Fibroblast of peridontal ligament (primary cell): Measurements from ENCODE around the gene BRD9.

Experiments
- DNase-seq: peaks from one replicate; pipeline ENCODE4 v3.0.0-alpha.2; 2010; ENCODE audit errors: extremely low read depth

Gene BRD9

GRCh38 chr5:878125-878524, 14.5 kb downstream of the BRD9 start:
- DNase-seq, result no peak

GRCh38 chr5:876398-877365, 15.9 kb downstream of the BRD9 start:
- DNase-seq, result no peak

GRCh38 chr5:875931-876330, 16.7 kb downstream of the BRD9 start:
- no peak for DNase-seq

- no peak for DNase-seq
These were observed 19.3 kb downstream of the BRD9 start for GRCh38 chr5:873328-873727.

DNA sequence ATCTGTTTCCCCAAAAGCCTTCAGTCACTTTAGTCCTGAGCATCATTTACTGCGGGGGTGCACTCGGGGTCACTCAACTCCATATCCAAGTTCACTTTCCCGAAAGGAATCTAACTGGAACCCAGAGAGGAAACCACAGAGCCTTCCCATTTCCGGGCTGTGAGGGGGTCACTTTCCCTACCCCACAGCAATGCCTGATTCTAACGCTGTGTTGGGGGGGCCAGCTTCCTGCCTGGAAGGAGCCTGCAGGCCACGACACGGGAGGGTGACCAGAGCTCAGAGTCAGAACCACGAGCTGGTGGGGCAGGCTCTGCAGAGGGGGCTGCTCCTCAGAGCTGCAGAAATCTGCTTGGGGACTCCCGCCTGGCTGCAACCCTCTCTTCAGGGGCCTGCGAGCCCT, 20.3 kb downstream of the BRD9 start:
- DNase-seq, result no peak

DNA sequence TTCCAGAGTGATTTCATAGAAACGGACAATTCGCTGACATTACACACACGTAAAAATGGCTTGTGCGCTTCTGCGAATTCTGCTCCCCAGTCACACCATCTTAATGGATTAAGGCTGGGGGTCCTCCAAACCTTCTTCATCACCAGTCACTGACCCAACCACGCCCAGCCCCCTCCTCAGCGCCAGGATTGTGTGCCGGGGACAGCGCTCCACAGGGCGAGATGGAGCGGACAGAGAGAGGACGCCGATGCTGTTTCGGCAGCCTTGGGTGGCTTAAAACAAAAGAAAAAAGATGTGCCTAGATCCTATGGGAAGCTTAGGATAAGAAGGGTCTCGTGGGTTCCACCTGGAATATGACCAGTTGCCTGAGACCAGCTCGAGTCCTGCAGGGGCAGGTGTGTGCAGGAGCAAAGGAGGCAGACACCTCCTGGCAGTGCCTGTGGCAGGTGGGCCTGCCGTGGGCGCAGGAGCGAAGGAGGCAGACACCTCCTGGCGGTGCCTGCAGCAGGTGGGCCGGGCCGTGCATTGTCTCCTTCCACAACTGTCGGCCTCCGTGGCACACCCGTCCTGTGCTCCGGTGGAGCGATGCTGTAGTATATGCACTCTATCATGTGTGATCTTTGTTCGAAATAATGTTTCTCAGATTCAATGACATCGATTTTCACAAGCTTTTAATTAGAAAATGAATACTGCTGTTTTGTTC, 20.9 kb downstream of the BRD9 start:
- DNase-seq, result no peak

GRCh38 chr5:870956-871355, 21.6 kb downstream of the BRD9 start:
- DNase-seq, result no peak

GRCh38 chr5:868428-869135, 24.0 kb downstream of the BRD9 start:
- DNase-seq, result no peak

DNA sequence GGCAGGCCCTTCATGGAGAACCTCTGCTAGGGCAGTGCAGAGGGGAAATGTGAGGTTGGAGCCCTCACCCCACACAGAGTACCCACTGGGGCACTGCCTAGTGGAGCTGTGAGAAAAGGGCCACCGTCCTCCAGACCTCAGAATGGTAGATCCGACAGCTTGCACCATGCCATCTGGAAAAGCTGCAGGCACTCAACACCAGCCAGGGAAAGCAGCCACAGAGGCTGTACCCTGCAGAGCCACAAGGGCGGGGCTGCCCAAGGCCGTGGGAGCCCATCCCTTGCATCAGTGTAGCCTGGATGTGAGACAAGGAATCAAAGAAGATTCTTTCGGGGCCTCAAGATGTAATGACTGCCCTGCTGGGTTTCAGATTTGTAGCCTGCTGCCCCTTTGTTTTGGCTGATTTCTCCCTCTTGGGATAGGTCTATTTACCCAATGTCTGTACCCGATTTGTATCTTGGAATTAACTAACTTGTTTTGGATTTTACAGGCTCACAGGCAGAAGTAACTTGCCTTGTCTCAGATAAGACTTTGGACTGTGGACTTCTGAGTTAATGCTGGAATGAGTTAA, 25.2 kb downstream of the BRD9 start:
- no peak for DNase-seq

DNA sequence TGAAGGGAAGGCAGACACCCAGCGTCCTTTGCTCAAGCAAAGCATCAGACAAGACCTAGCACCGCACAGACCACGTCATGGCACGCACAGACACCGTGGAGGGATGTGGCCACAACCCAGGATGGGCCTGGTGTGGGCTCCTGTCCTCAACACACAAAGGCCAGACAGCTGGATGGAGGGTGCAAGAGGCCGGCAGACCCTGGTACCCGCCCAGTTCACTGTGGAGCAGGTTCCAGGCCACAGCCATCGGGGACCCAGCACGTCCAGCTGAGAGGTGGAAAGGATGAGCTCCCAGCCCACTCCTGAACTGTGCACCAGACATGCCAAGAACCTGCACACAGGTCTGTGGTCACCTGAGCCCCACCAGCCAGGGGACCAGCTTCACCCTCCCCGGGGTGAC, 26.8 kb downstream of the BRD9 start:
- DNase-seq, result no peak

DNA sequence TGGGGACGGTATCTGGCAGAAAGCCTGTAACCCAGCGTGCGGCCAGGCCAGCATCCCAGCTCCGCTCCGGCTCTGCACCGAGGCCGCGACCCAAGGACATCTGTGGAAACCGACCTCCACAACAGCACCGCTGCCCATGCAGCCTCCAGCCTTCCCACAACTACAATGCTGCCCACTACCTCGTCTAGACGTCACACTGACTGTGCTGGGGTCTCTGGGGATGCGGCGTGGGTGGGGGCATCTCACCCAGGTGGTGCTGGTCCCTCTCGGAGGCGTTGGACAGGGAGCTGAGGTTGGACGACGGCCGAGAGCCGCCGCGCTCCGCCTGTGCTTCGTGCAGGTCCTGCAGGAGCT, 27.5 kb downstream of the BRD9 start:
- DNase-seq, result no peak

DNA sequence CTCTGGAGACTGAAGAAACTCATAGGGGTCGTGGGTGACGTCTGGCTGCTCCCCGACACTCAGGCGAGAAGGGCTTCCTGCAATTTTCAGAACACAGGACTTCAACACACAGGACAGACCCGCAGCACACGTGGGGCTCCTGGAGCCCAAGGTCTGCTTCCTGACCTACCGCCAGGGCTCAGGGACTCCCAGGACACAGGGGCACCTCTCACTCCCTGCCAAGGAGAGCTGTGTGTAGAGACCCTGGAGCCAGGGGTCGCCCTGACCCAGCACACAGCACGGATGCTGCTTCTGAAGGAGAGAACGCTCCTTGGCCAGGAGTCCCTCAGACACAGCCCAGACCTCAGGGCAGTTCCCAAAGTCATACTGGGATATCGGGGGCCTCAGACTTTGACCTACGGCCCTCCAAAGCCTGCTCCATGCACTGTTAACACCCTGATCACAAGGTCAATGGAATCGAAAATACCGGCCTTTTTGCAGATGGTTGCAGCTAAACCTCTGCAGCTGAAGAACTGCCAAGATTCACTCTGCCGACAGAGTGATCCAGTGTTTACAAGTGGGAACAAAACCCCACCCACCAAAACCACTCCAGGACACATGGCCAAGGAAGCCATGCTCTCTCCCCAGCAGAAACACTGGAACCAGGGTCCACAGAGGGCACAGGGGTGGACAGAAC, 28.0 kb downstream of the BRD9 start:
- peak; percentile 53 for DNase-seq

DNA sequence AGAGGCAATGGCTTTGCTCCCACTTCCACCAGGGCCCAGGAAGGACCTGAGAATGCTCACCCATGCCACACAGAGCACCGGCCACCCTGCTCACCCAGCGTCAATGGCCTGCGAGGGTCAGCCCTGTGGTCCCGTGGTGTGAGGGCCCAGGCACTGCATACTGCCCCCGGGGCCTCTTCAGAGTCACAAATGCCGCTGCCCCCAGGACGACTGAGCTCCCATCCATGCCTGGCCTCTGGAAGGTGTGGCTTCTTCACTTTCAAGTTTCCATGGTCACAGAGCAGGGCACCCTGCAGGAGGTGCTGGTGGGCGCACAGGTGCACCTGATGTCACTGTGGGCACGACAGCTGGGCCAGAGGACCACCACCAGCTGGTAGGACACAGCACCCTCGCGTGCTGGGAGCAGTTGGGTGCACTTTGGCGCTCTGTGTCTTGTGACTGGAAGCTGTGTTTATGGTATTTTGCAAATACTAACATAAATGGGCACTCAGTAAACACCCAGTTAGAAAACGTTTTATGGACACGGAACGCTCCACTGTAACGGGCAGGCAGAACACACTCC, 29.3 kb downstream of the BRD9 start:
- no peak for DNase-seq

DNA sequence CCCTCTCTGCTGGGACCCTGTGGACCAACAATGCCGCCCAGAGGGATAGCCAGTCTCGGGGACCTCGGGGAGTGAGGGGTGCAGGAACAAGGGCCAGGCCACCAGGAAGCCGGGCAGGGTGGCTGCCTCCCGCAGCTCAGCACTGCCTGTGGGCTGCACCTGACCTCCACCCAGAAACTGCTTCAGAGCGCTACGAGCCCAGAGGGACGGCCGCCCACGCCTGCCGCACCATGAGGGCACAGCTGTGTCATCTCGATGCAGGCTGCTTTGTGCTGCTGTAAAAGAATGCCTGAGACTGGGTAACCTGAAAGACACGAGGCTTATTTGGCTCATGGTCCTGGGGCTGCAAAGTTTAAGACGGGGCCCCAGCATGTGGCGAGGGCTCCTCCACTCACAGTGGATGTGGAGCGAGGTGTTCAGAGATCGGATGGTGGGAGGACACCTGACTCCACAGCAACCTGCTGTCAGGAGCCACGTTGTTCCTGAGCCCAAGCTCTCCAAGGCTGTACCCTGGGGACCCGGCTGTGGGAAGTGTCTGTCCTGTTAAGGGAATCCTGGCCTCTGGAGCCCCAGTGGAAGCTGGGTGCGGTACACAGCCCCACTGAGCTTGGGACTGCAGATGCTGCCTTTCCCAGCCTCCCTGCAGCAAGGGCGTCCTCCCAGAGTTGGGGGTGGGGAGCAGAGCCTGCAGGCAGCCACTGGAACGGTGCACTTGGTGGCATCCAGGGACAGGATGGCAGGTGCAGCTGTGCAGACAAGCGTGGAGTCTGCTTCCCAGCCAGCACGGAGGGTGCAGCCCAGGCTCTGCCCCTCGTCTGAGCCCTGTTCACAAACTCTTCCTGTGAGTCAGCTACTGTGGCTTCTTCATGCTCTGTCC, 30.0 kb downstream of the BRD9 start:
- no peak for DNase-seq

DNA sequence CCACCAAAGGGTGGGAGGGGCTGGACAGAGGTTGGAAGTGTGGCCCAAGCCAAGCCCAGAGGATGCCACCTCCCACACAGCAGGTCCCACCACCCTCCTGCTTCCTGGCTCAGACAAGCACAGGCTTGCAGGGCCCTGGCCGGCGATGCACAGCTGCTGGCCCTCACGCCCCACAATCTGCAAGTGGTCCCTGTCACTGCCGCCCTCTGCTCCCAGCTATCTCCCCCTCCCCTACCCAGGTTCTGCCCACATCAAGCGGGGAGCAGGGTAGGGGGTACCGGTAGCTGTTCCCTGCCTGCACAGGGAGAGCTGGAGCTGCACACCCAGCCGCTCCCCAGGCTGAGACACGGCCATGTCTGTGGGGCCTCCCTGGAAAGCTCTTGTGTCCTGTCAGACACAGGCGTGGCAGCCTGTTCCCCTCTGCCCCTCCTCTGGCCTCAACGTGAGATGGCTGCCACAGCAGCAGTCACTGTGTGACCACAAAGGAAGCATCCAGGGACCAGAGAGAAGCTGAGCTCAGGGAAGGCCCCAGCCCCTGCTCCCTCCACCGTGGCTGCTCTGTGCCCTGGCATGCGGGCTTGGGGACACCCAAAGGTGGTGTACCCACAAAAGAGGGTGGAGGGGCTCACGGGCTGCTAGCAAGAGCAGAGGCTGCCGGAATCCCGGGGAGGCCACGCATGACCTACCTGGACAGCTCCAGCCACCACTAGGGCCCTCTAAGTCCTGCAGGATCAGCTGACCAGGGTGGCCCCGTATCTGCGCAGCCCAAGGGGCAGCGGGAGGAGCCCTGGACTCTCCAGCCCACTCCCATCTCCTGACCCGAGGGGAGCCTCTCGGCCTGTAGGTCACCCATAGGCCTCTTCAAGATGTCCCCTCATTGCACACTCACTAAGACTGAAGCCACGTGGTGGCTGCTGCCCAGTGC, 30.9 kb downstream of the BRD9 start:
- no peak for DNase-seq

DNA sequence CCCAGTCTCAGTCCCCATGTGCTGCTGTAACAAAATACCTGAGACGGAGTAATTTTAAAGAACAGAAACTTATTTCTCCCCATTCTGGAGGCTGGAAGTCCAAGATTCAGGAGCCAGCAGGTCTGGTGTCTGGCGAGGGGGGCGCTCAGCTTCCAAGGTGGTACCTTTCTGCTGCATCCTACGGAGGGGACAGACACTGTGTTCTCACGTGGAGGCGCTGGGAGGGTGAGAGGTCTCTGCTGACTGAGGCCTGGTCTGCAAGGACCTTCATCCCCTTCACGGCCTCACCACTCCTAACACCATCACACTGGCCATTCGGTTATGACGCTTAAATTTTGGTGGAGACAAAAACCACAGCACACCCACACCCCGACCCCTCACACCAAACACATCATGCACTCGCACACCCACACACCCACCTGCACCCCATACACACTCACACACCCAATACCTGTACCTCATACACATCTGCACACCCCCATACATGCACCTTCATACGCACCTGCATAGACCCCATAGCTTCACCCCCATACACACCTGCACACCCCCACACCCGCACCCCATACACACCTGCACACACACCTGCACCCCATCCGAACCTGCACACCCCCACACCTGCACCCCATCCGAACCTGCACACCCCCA, 32.0 kb downstream of the BRD9 start:
- DNase-seq, result no peak

DNA sequence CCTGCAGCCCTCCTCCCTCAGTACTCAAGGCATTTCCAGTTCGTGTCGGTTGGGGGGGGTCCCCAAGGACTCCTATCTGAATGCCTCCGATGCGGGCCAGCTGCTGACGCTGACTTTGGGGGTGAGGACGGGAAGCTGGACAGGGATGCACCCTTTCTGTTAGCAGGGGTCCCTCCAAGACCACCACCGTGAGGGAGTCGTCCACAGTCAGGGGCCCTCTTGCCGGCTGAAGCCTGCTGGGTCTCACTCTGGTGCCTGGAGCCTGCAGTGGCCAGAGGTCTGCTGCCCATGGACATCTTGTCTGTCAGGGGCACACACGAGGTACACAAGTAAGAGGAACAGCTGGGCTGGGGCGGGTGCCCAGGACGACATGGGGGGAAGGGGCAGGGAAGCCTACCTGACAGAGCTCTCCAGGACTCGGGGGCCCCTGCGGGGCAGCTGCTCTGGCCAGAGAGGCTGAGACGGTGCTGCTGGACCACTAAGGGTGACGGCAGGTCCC, 32.8 kb downstream of the BRD9 start:
- no peak for DNase-seq

DNA sequence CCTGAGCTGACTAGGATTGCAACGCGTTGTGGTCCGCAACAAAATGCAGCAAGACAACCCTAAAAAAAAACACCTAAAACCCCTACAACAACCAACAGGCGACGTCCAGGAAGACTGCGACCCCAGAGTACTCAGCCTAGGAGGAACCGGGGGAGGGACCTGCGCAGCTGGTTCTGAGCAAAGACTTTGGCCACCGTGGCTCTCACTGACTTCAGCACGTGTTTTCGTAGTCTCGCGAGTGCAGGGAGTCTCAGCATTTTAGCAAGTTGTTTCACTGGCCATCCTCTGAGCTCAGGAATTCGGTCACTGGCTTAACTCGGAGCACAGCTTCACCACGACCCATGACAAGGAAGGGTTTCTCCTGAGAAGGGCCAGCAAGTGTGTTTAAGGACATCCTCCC, 33.2 kb downstream of the BRD9 start:
- no peak for DNase-seq

DNA sequence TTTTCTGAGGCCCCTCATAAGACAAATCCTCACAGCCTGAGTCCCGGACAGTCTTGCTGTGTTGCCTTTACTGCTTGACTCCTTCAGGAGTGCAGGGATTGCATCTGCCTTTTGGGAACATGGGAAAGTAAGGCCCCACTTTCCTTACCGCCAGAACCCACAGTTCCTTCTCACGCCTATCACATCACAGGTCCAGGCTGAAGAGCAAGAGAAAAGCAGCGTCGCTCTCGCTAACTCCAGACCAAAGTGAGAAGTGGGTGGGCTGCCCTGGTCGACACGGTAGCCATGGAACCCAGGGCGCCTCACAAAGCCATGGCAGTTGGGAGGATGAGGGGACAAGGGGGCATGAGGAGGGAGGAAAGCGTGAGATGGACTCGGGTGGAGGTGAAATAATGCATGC, 33.9 kb downstream of the BRD9 start:
- DNase-seq, result no peak
